SK-N-MC (cell line): Measurements from ENCODE around the gene TEF.

Experiments
- EZH2 ChIP-seq: fragments of 200-600 bp; sonication (generic); IDR thresholded peaks from one replicate; pipeline ENCODE4 v1.6.1; 2017; ENCODE audit warnings: antibody characterized with exemption
- POLR2AphosphoS5 ChIP-seq: IDR thresholded peaks from 2 replicates; pipeline ENCODE4 v1.6.1; 2012; ENCODE audit warnings: mild to moderate bottlenecking, low read depth, low read length, borderline replicate concordance

DNA sequence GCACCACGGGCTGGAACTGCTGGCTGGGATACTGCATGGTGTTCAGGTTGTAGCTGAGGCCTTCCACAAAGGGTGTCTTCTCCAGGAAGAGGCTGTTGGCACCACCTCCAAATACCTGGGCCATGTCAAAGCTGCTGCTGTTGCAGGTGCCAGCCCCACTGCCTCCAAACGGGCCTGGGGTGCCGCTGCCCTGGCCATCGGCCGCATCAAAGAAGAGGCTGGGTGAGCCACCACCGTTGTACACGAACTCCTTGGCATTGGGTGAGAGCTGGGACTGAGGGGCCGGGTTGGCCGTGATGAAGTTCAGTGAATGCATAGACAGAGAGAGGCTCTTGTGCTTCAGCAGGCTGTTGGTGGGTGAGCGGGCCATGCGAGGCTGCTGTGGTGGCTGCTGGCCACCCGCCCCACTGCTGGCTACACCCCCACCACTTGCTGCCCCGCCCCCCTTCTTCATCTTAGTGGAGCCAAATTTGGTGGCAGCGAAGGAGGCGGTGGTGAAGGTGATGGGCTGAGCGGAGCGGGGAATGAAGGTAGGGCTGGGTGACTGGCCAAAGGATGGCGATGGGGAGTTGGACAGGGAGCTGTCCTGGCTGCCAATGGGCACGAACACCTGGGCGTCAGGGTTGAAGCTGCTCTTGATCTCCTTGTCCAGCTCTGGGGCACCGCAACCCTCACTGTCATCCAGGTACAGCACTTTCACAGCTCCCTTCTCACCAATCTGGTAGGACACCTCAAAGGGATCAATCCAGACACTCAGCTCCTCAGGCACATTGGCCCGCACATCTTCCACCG is 54.8 kb downstream of the TEF start:
- TF ChIP-seq EZH2 = no peak
- TF ChIP-seq POLR2AphosphoS5 = no peak
